HFF-Myc (cell line): ENCODE measurements around the gene MOV10.

Source experiments
- DNase-seq: peaks from one replicate; pipeline ENCODE4 v3.0.0-alpha.2; 2011; ENCODE audit warnings: low read depth; ENCODE audit errors: extremely low read depth
- H3K4me3 ChIP-seq: replicated peaks from 2 replicates; pipeline ENCODE4 v1.5.1; 2011; ENCODE audit warnings: low read depth, mild to moderate bottlenecking, control low read depth, low read length
- CTCF ChIP-seq: IDR thresholded peaks from 2 replicates; pipeline ENCODE4 v1.5.1; 2012; ENCODE audit warnings: mild to moderate bottlenecking, low read depth, low read length, control low read depth; ENCODE audit errors: missing control alignments

MOV10 gene

GRCh38 chr1:112685913-112686312 is 11.5 kb downstream of the MOV10 start:
- no peak overlapping the region for H3K4me3 ChIP-seq
- no peak for TF ChIP-seq CTCF
- DNase-seq: no peak

GRCh38 chr1:112686417-112686816 is 12.0 kb downstream of the MOV10 start:
- TF ChIP-seq CTCF: no peak
- H3K4me3 ChIP-seq: no peak overlapping the region
- DNase-seq: no peak

DNA sequence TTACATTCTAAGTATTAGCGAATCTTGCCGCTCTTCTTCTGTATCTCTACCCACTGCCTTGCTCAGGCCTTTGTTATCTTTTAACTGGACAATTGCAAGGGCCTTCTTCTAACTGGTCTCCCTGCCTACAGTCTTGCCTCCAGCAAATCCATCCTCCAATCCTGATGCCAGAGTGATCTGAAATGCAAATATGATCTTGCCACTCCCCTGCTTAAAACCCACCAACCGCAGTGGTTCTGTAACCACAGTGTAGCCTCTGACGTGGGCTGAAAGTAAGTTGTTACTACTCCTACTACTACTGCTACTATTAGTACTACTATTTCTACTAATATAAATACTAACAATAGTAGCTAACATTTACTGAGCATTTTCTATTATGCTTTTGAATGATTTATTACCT is 12.4 kb downstream of the MOV10 start:
- no peak for TF ChIP-seq CTCF
- H3K4me3 ChIP-seq: no peak overlapping the region
- no peak for DNase-seq

DNA sequence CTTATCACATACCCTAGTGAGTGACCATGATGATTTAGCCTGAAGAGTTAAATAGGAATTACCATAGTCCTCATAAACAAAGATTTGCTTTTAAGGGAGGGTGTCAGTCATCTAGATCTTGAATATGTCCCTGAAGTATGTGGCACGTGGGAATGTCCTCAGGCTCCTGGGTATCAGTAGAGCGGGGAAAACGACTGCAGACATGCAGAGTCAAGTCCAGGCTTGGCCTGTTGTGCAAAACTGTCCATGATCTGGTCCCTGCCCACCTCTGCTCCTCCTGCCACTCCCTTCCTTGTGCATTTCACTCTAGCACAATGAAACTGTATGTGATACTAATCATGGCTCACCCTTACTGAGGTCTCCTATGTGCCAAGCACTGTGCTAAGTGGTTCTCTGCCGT is 12.9 kb downstream of the MOV10 start:
- no peak for DNase-seq
- H3K4me3 ChIP-seq: no peak overlapping the region
- no peak for TF ChIP-seq CTCF

GRCh38 chr1:112687785-112688496 is 13.5 kb downstream of the MOV10 start:
- DNase-seq: no peak
- no peak for TF ChIP-seq CTCF
- no peak overlapping the region for H3K4me3 ChIP-seq

- no peak for DNase-seq
- H3K4me3 ChIP-seq: no peak overlapping the region
- no peak for TF ChIP-seq CTCF
These were observed 14.3 kb downstream of the MOV10 start for GRCh38 chr1:112688781-112689193.
